GM18951 (cell line): ENCODE data around the gene SULF2.

Experiments
- POLR2A ChIP-seq: IDR thresholded peaks from 4 replicates; pipeline ENCODE4 v1.6.1; 2011; ENCODE audit warnings: mild to moderate bottlenecking; ENCODE audit not compliant: insufficient read length, insufficient read depth; ENCODE audit errors: extremely low read depth
- in situ Hi-C: fragments of 300-500 bp; cut with MboI; formaldehyde crosslinking; loops from one replicate; pipeline ENCODE4 v1.12.0; 2022; ENCODE audit warnings: low sequenced_read_pairs, mixed read lengths, inconsistent platforms; ENCODE audit not compliant: unreplicated experiment

Gene SULF2

GRCh38 chr20:47623206-47623605 is 162.1 kb downstream of the SULF2 start:
- in situ Hi-C loops, result no loop called here
- no peak for TF ChIP-seq POLR2A

- no peak for TF ChIP-seq POLR2A
- in situ Hi-C loops, result no loop called here
These were observed 163.1 kb downstream of the SULF2 start for GRCh38 chr20:47622118-47622665.

- in situ Hi-C loops, result no loop called here
These were observed 164.2 kb downstream of the SULF2 start for GRCh38 chr20:47620808-47621805.

GRCh38 chr20:47618479-47618878 is 166.8 kb downstream of the SULF2 start:
- TF ChIP-seq POLR2A, result no peak
- in situ Hi-C loops, result no loop called here

More at GRCh38 chr20:47620808-47621805, 164.2 kb downstream of the SULF2 start:
- TF ChIP-seq POLR2A, result no peak

- TF ChIP-seq POLR2A, result no peak
- in situ Hi-C loops, result no loop called here
These were observed 170.5 kb downstream of the SULF2 start for GRCh38 chr20:47614703-47615309.

GRCh38 chr20:47612670-47613069 is 172.6 kb downstream of the SULF2 start:
- in situ Hi-C loops, result no loop called here
- TF ChIP-seq POLR2A, result no peak

GRCh38 chr20:47611785-47612184 is 173.5 kb downstream of the SULF2 start:
- no peak for TF ChIP-seq POLR2A
- in situ Hi-C loops, result no loop called here

- in situ Hi-C loops, result no loop called here
- TF ChIP-seq POLR2A, result no peak
These were observed 174.4 kb downstream of the SULF2 start for GRCh38 chr20:47610945-47611250.

GRCh38 chr20:47610247-47610944 is 174.9 kb downstream of the SULF2 start:
- TF ChIP-seq POLR2A, result no peak
- in situ Hi-C loops, result no loop called here

GRCh38 chr20:47609001-47609400 is 176.3 kb downstream of the SULF2 start:
- in situ Hi-C loops, result no loop called here
- TF ChIP-seq POLR2A, result no peak
